OCI-LY3 (cell line): ENCODE measurements around the gene C17orf67.

Experiments used
- H2AFZ ChIP-seq: fragments of 200-600, 300-600 bp; shearing (Covaris generic); 2 replicates; pipeline ENCODE4 v1.6.0; 2014; ENCODE audit warnings: antibody characterized with exemption, low read depth, low read length
- H3K27ac ChIP-seq: fragments of 200-600, 300-600 bp; sonication (generic); 2 replicates; pipeline ENCODE4 v1.5.1; 2014; ENCODE audit warnings: mild to moderate bottlenecking, low read length, moderate library complexity, mixed read lengths
- H3K27me3 ChIP-seq: fragments of 200-600, 300-600 bp; sonication (generic); 2 replicates; pipeline ENCODE4 v1.6.1; 2014; ENCODE audit warnings: low read depth, low read length, mixed read lengths
- H3K36me3 ChIP-seq: fragments of 200-600, 300-600 bp; sonication (generic); replicated peaks from 2 replicates; pipeline ENCODE3; 2014; ENCODE audit warnings: low read depth, low read length, mixed read lengths
- H3K4me1 ChIP-seq: fragments of 300-600, 200-600 bp; sonication (generic); 2 replicates; pipeline ENCODE4 v1.6.1; 2014; ENCODE audit warnings: low read length, mixed read lengths
- H3K4me2 ChIP-seq: fragments of 200-600, 300-600 bp; sonication (generic); 2 replicates; pipeline ENCODE4 v1.6.1; 2014; ENCODE audit warnings: low read length, mixed read lengths
- H3K4me3 ChIP-seq: fragments of 300-600, 200-600 bp; sonication (generic); 2 replicates; pipeline ENCODE4 v1.5.1; 2014; ENCODE audit warnings: antibody characterized with exemption, mild to moderate bottlenecking, low read length, moderate library complexity
- H3K79me2 ChIP-seq: fragments of 300-600, 200-600 bp; shearing (Covaris generic); 2 replicates; pipeline ENCODE4 v1.6.1; 2014; ENCODE audit warnings: mild to moderate bottlenecking, low read length, mixed read lengths
- H3K9ac ChIP-seq: fragments of 300-600, 200-600 bp; shearing (Covaris generic); 2 replicates; pipeline ENCODE4 v1.6.0; 2014; ENCODE audit warnings: mild to moderate bottlenecking, low read length, moderate library complexity
- H3K9me3 ChIP-seq: fragments of 200-600, 300-600 bp; shearing (Covaris generic); 2 replicates; pipeline ENCODE4 v1.6.1; 2014; ENCODE audit warnings: low read length, mixed read lengths; ENCODE audit not compliant: insufficient read depth
- H4K20me1 ChIP-seq: fragments of 200-600, 300-600 bp; sonication (generic); 2 replicates; pipeline ENCODE4 v1.6.1; 2016; ENCODE audit warnings: low read length, mixed read lengths; ENCODE audit not compliant: insufficient read depth
- CTCF ChIP-seq: fragments of 200-600, 300-600 bp; sonication (generic); IDR thresholded peaks from 2 replicates; pipeline ENCODE4 v1.5.1; 2014; ENCODE audit warnings: antibody characterized with exemption, low read length, low read depth
- EZH2phosphoT487 ChIP-seq: fragments of 200-600 bp; shearing (Covaris generic); IDR thresholded peaks from 2 replicates; pipeline ENCODE4 v1.6.1; 2018; ENCODE audit warnings: antibody characterized with exemption, mixed run types, low read depth

Gene C17orf67

GRCh38 chr17:56751145-56751738, 82.5 kb downstream of the C17orf67 start:
- TF ChIP-seq CTCF (no peak), EZH2phosphoT487 (no peak)
- Histone ChIP-seq H2AFZ (no peak overlapping the region), H4K20me1 (no peaks in the 10 kb centered on the region), H3K4me1 (no peaks in the 10 kb centered on the region), H3K9ac (no peak overlapping the region), H3K9me3 (no peaks in the 10 kb centered on the region), H3K27me3 (no peaks in the 10 kb centered on the region), H3K4me3 (no peak overlapping the region), H3K27ac (no peak overlapping the region), H3K4me2 (no peak overlapping the region), H3K79me2 (no peaks in the 10 kb centered on the region), H3K36me3 (no peaks in the 10 kb centered on the region)

GRCh38 chr17:56744721-56745120, 89.0 kb downstream of the C17orf67 start:
- Histone ChIP-seq H3K4me2 (no peak overlapping the region), H3K79me2 (no peaks in the 10 kb centered on the region), H3K4me1 (no peaks in the 10 kb centered on the region), H3K9ac (no peak overlapping the region), H3K36me3 (no peaks in the 10 kb centered on the region), H4K20me1 (no peaks in the 10 kb centered on the region), H3K27me3 (peaks cover 16% of the 10 kb centered on the region; the same call in 1 of the 2 replicates), H3K9me3 (no peaks in the 10 kb centered on the region), H2AFZ (no peak overlapping the region), H3K4me3 (no peak overlapping the region), H3K27ac (no peak overlapping the region)
- TF ChIP-seq EZH2phosphoT487 = no peak
- TF ChIP-seq CTCF = no peak

GRCh38 chr17:56742601-56743000, 91.1 kb downstream of the C17orf67 start:
- no peak overlapping the region for H3K4me2 ChIP-seq
- no peak overlapping the region for H2AFZ ChIP-seq
- no peak overlapping the region for H3K27ac ChIP-seq
- TF ChIP-seq CTCF (no peak), EZH2phosphoT487 (no peak)
- H3K4me3 ChIP-seq = no peak overlapping the region
- H3K9me3 ChIP-seq = no peaks in the 10 kb centered on the region
- no peaks in the 10 kb centered on the region for H3K36me3 ChIP-seq
- H3K79me2 ChIP-seq = no peaks in the 10 kb centered on the region
- H4K20me1 ChIP-seq = no peaks in the 10 kb centered on the region
- H3K27me3 ChIP-seq = peaks cover 16% of the 10 kb centered on the region; the same call in 1 of the 2 replicates
- H3K9ac ChIP-seq = no peak overlapping the region
- no peaks in the 10 kb centered on the region for H3K4me1 ChIP-seq
